ENCODE measurements around the gene CBARP. TPM values are rescaled to one million over a fixed set of nuclear protein-coding genes. Genes with fewer than 3 reads are reported as not detected.

The CBARP gene
- total RNA-seq, 1 experiment from 2014 or later, result 0.86 TPM

DNA sequence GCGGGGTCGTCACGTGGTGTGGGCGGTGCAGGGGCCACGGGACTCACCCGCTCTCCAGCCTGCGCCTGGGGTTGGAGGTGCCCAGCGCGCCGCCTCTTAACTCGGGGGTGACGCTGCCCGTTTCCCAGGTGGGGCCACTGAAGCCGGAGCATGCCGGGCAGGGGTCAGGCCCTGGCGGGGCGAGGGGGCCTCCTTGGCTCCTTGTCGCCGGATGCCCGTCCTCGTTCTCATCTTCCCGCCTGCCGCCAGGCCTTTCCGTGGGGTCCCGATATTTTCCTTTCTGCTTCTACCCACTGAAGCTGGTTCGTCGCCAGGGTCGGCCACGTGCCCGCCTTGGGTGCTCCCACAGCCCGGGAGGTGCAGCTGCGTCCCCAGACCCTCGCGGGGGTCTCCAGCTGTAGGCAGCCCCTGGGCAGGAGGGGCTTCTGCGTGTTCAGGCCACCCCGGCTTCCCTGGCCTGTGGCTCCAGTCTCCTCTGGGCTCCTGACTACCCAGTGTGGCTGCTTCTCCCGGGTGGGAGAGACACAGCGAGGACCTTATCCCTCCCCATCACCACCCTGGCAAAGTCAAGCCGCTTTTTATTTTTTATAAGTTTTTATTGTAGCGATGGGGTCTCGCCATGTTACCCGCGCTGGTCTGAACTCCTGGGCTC, 38.3 kb upstream of the CBARP start:
- no peak for DNase-seq (ENCODE audit: low read depth)

DNA sequence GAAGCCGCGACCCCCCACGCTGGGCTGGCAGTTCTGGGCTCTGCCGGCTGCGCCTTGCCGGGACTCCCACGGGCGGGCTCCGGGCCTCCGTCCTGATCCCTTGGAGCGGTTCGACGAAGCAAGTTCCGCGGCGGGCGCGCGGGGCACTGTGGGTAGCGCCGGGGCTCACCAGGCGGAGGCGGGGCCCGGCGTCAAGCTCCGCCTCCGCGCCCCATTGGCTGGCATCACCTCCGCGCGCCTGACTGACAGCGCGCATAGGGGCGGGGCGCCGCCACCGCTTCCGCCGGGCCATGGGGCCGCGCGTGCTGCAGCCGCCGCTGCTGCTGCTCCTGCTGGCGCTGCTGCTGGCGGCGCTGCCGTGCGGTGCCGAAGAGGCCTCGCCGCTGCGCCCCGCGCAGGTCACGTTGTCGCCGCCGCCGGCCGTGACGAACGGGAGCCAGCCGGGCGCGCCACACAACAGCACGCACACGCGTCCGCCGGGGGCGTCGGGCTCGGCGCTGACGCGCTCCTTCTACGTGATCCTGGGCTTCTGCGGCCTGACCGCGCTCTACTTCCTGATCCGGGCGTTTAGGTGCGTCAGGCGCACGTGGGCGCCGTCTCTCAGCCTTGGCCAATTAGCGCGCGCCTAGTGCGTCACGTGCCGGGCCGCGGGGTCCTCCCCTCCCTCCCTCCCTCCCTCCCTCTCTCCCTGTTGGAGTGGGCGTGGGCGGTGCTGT, 37.6 kb upstream of the CBARP start, which contains the start of gene FAM174C:
Gene FAM174C, plus strand, starts transcription at position 271 of the 716 bp plus-strand sequence. Its CDS starts 20 bp downstream, at position 291.
- DNase-seq (ENCODE audit: low read depth), result peak; percentile 99

DNA sequence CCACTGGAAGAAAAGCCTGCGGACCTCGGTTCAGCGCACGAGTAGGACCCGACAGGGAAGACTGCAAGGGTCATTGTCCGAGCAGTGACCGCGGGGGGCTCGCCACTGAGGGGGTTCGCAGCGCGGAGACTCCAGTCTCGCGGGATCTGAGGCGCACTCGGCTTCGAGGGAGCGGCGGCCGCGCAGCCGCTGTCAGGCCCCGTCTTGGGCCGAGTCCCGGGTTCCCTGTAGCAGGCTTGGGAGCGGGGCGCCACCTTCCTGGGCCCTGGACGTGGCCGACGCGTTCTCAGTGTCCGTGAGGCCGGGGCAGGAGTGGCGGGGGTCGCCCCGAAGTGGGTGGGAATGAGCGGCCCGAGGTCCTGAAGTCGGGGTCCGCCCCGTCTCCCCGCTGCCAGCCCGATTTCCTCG, 37.1 kb upstream of the CBARP start:
- DNase-seq (ENCODE audit: low read depth), result no peak

DNA sequence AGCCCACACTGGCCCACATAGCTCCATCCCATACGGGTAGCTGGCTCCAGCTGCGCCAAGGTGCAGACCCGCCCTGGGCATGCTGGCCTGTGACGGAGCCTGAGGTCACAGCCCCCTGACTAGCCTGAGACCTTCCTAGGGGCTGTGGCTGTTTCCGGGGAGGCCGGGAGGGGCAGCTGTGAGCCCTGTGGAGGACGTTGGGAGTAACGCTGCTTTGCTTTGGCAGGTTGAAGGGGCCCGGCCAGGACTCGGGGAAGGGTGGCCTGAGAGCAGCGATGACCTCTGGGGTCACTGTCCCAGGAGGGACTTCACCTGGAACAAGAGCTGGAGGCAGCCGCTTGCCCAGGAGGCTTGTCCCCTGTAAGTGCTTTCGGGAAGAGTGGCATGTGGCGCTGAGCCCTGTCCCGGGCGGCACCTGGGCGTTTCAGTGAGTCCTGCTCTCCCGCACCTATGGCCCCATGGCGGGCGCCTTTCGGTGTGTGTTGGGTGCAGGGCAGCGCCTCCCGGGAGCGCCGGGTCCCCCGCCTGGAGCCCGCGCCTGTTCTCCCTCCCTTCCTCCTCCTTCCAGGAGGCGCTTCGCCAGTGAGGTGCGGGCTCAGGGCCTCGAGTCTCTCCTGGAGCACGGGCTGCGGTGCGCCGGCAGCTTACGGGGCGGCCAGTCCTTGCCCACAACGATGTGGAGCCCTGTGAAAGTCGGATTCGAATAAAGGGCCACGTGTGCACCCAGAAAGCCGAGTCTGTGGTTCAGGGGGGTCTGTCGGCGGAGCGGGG, 36.5 kb upstream of the CBARP start:
- DNase-seq (ENCODE audit: low read depth), result no peak

DNA sequence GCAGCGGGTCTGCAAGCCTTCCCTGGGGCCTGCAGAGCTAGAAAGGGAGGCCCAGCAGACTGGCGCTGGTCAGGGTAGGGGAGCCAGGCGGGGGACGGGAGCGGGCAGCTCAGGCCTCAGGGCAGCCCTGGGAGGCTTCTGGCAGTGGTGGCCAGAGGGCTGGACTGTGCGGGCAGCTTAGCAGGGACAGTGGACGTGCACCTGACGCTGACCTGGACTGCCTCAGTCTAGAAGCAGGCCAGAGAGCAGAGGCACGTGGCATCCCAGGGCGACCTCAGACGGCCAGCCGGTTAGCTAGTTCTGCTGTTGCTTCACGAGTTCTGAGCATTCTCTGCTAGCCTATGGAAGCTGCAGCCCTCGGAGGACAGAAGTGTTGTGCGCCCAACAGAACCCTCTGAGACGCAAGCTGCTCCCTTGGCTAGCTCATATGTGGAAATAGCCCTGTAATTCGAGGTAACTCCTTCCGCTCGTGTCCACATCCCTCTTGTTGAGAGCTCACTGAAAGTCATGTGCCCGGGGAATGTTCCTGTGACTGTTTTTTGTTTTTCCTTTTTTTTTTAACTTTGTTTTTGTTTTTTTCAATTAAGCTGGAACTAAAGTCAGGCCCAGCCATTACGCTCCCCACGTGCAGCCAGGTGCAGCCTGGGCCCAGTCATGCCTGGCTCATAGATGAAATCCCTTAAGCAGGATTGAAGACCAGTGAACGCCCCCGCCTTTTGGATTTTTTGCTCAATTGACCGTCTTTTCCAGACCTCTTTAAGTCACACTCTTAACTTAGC, 35.6 kb upstream of the CBARP start:
- no peak for DNase-seq (ENCODE audit: low read depth)

DNA sequence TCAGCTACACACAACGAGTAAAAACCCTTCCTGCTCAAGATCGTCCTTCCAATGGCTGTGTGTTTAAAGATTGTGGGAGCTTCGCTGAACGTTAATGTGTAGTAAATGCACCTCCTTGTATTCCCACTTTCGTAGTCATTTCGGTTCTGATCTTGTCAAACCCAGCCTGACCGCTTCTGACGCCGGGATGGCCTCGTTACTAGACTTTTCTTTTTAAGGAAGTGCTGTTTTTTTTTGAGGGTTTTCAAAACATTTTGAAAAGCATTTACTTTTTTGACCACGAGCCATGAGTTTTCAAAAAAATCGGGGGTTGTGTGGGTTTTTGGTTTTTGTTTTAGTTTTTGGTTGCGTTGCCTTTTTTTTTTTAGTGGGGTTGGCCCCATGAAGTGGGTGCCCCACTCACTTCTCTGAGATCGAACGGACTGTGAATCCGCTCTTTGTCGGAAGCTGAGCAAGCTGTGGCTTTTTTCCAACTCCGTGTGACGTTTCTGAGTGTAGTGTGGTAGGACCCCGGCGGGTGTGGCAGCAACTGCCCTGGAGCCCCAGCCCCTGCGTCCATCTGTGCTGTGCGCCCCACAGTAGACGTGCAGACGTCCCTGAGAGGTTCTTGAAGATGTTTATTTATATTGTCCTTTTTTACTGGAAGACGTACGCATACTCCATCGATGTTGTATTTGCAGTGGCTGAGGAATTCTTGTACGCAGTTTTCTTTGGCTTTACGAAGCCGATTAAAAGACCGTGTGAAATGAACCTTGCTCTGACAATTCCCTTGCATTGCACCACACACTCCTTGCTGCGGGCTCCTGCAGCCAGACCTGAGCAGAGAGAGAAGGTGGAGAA, 34.8 kb upstream of the CBARP start:
- no peak for DNase-seq (ENCODE audit: low read depth)

DNA sequence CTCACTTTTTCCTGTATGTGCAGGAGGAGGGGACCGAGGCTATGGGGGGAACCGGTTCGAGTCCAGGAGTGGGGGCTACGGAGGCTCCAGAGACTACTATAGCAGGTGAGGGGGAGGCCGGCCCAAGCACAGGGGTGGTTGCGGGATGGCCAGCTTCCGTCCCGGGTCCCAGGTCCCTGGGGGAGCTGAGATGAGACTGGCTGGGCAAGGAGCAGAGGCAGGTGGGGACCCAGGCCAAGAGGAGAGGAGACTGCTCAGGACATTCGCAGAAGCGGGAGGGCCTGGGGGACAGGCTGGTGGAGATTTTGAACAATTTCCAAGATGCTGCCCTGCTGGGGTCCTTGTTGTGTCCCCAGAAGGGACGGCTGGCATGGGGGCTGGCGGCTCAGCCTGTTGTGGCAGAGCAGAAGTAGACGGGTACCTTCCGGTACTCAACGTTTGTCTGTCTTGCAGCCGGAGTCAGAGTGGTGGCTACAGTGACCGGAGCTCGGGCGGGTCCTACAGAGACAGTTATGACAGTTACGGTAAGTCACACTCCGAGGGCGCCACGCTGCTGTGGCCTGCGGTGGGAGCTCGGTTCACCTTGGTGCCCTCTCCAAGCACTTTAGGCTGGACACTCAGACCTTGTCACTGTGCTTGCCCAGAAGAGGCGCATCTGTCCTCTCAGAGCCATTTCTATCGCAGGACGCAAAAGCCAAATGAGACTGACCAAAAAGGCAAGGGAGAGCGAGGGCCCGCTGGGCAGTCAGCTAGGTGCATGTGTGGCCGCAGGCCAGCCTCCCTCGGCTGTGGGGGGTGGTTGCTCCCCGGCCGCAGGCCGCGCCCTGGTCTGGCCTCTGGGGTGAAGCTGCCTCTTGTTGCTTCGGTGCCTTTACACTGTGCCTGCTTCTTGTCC, 34.0 kb upstream of the CBARP start:
- no peak for DNase-seq (ENCODE audit: low read depth)

DNA sequence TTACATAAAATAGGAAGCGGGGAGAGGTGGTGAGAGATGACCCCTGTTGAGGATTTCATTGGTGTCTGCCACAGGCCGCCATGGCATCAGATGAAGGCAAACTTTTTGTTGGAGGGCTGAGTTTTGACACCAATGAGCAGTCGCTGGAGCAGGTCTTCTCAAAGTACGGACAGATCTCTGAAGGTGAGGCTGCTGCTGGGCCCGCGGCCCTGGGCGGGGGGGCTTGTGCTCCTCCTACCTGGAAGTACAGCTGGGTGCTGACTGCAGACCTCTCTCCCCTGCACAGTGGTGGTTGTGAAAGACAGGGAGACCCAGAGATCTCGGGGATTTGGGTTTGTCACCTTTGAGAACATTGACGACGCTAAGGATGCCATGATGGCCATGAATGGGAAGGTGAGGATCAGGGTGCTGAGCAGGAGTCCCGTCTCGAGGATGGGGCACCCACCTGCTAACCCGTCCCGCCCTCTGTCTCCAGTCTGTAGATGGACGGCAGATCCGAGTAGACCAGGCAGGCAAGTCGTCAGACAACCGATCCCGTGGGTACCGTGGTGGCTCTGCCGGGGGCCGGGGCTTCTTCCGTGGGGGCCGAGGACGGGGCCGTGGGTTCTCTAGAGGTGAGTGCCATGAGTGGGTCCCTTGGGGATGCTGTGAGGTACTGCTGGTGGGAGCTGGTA, 33.2 kb upstream of the CBARP start:
- no peak for DNase-seq (ENCODE audit: low read depth)

DNA sequence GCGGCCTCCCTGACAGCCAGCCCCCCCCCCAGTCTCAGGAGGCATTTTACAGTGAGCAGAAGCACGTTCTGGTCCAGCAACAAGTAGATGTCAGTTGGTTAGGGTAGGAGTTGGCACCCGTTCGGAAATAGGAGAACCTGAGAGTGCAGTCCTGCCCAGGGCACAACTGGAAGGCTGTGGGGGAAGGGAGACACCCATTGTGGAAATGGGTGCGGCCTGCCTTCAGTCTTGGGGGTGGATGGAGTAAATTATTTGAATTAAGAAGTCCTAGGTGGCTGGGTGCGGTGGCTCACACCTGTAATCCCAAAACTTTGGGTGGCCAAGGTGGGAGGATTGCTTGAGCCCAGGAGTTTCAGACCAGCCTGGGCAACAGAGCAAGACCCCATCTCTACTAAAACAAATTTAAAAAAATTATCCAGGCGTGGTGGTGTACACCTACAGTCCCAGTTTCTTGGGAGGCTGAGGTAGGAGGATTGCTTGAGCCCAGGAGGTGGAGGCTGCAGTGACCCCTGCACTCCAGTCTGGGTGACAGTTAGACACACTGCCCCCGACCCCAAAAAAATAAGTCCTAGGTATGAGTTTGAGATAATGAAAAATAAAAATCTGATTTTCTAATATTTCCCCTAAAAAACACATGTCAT, 32.5 kb upstream of the CBARP start:
- no peak for DNase-seq (ENCODE audit: low read depth)

DNA sequence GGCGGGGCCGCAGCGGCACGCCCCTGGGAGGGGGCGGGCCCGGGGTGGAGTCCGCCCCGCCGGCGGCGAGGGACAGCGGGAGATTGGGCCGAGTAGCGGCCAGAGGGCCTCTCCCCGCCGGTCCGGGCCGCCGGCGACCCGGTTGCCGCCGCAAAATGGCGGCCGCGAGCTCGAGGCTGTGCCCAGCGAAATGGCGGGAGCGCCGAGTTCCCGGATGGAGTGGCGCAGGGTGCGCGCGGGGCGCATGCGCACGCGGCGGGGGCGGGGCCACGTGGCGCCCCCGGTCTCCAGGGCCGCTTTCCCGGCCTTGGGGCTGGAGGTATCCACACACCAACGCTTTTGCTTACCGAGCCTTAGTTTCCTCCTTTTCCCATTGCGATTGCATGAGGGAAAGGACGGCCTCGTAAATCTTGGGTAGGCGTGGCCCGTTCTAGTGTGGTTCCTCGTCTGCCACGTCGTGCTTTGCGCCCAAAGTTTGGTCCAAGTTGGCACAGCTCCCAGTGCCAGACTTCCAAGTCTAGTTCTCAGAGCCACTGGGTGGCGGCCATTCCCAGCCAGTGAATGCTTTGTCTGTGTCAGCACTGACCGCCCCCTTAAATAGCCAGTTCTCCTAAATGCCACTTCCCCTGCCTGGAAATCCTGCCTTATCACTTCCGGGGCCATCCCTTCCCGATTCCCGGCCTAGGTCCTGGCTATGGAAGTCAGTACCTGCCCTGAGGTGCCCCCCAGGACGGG, 31.8 kb upstream of the CBARP start:
- DNase-seq (ENCODE audit: low read depth), result peak; percentile 94

DNA sequence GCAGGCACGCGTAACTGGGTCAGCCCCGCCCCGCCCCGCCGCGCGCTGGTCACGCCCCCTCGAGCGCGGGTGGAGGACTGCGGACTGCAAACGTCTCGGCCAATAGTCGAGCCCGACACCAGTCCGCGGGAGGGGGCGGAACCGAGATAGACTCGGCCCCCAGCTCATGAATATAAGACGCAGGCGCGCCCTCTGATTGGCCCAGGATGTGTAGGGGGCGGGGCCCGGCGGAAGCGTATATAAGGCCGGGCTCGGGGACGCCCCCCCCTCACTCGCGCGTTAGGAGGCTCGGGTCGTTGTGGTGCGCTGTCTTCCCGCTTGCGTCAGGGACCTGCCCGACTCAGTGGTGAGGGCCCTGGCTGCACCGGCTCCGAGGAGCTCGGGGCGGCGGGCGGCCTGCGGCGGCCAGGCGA, 31.3 kb upstream of the CBARP start, which contains the start of gene CIRBP:
Gene CIRBP, plus strand, starts transcription at position 268 of the 413 bp plus-strand sequence. CDS start 1,602 bp downstream, outside the sequence.
- peak; percentile 99 for DNase-seq (ENCODE audit: low read depth)

DNA sequence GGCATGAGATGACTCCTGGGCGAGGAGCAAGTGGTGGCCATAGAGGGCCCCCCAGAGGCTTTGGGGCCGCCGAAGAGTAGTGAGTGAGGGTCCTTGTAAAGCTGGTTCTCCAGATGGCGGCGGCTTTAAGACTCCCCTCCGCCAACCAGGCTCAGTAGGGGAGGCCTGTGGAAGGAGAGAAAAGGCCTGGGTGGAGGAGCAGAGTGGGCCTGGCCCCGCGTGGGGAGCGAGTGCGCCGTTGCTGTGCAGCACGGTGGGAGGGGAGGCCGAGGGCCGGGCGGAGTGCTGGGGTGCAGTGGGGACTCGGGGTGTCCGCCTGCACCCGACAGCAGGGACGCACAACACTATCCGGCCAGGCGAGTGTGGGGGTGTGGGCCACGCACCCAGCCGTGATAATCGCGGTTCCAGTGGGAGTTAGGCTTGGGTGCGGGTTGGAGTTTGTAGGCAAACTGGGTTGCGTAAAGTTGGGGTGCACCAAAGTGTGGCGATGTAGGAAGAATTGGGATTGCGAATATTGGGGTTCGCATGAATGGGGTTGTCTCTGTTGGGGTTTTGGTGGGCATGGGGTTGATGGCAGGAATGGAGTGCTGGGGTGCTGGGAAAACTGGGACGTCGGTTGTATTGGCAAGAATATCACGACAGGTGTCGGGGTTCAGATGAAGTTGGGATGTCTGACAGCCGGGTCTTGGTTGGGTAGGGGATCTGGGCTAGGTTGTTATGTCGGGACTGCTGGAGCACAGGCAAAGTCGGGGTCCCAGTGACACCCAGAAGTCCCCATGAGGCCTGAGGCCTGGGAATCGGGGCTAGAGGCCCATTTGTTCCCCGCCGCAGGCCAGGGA, 30.6 kb upstream of the CBARP start:
- no peak for DNase-seq (ENCODE audit: low read depth)

DNA sequence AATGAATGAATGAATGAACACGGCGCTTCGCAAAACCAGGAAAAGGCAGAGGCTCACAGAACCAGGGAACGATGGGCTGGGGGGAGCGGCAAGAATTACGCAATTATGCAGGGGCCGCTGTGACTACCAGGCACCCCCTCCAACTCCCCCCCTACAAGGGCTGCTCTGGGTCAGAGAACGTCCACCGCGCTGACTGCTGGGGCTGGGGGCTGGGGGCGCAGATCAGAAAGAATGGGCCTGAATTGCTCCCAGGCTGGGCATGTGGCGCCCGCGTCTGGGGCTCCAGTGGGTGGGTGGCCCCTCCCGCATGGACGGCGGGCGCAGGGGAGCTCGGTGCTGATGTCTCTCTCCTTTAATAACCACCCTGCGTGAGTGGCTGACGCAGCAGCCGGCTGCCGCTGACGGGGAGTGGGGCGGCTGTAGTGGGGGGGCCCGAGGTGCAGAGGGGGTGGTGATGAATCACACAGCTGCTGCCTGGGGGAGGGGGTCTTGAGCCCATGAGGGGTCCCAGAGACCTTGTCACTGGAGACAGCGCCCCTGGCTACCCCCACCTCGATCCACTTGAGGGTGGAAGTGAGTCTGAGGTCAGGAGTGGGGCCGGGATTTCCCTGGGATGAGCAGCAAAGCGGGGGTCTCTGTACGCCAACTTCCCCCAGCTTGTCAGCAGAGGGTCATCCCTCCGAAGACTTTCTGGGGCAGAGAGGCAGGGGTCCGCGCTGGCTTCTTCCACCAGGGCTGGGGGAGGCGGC, 29.8 kb upstream of the CBARP start:
- no peak for DNase-seq (ENCODE audit: low read depth)

DNA sequence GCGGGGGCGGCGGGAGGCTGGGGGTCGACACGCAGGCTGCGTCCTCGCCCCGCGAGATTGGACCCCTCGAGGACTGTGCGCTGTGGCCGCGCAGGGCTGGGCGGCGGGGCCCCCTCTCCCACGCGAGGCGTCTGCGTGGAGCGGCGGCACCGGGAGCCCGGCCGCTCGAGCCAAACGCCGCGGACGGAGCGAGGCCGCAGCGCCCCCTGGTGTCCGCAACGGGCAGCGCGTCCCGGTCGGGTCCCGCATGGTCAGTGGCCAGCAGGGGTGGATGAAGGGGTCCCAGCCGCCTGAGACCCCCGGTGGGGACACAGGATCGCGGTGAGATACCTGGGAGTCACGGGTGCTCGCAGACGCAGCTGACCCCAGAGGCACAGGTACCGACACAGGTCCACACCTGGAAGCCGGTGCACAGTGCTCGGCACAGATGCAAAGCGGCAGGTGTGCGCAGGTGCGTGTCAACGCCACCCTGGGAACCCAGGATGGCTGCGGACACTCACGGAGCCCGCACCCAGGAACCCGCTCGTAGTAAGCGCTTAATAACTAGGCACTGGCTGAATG, 29.2 kb upstream of the CBARP start:
- peak; percentile 75 for DNase-seq (ENCODE audit: low read depth)

DNA sequence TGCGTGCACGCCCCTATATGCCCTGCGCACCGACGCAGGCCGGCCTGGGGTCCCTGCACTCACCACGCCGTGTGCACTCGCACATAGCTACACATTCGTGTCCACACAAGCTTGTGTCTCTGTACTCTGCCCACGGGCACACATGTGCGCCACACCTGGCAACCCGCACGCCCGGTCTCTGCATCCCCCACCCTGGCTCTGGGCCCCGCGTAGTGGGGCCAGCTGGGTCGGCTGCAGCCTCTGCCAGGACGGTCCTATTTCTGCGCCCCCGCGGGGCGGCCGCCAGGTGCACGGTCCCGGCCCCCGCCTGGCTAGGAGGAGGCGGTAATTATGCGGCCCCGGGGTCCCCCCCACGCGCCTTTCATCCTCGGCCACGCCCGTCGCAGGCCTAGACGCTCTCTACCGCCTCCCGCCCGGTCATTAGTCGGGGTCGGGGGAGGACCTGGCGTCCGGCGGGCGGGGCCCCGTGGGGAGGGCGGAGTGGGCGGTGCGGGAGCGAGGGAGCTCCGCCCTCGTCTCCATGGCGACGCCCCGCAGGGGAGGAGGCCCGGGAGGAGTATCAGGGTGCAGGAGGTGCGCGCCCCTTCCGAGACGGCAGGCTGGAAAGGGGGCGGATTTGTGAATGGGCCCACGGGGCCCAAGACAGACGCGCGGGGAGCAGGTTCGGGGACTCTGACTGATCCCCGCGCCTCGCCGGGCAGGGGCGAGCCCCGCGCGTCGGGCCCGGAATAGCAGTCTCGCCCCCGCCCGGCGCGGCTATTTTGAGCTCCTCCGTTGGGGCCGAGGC, 28.5 kb upstream of the CBARP start:
- peak; percentile 95 for DNase-seq (ENCODE audit: low read depth)

All from Daoy (cell line).